Vagina (tissue), 2 donors: ENCODE measurements around the gene SH2D7.

Experiments
- POLR2A ChIP-seq, 2 donors: fragments of 450-650 bp; IDR thresholded peaks; one replicate each; pipeline ENCODE4 v1.6.1; 2017; ENCODE audit warnings: antibody characterized with exemption in 2 of 2, mild to moderate bottlenecking in 2 of 2, moderate library complexity in 2 of 2
- TF ChIP-seq, protein P1 (sequence below), 3 experiments: fragments of 450-650 bp in 2 of 3; fragments of 200-600 bp in 1 of 3; sonication (generic) in 1 of 3; IDR thresholded peaks; one replicate each; pipeline ENCODE4 v1.5.1; 2017 to 2019; ENCODE audit warnings: antibody characterized with exemption in 3 of 3, mild to moderate bottlenecking in 2 of 3, moderate library complexity in 2 of 3

- TF ChIP-seq, protein P1, sequence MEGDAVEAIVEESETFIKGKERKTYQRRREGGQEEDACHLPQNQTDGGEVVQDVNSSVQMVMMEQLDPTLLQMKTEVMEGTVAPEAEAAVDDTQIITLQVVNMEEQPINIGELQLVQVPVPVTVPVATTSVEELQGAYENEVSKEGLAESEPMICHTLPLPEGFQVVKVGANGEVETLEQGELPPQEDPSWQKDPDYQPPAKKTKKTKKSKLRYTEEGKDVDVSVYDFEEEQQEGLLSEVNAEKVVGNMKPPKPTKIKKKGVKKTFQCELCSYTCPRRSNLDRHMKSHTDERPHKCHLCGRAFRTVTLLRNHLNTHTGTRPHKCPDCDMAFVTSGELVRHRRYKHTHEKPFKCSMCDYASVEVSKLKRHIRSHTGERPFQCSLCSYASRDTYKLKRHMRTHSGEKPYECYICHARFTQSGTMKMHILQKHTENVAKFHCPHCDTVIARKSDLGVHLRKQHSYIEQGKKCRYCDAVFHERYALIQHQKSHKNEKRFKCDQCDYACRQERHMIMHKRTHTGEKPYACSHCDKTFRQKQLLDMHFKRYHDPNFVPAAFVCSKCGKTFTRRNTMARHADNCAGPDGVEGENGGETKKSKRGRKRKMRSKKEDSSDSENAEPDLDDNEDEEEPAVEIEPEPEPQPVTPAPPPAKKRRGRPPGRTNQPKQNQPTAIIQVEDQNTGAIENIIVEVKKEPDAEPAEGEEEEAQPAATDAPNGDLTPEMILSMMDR (IDR thresholded peaks at IDR 0.05), result no peak
- no peak for TF ChIP-seq POLR2A (IDR thresholded peaks at IDR 0.05)
These were observed 36.9 kb downstream of the SH2D7 start for GRCh38 chr15:78129077-78129750.
